Glutamatergic neuron (in vitro differentiated cells): ENCODE measurements around the gene ZNF579. TPM values are rescaled to one million over a fixed set of nuclear protein-coding genes. Genes with fewer than 3 reads are reported as not detected.
"Not testable (repeated sequence)": the region's sequence is repeated elsewhere in the genome, so short reads cannot be mapped to it uniquely, and the experiment has no call there.

Experiments used
- DNase-seq: peaks from one replicate; pipeline ENCODE4 v3.0.0; 2022
- H3K27ac Mint-ChIP-seq: one replicate; pipeline ENCODE4 v1.8.0; 2020; ENCODE audit warnings: mild to moderate bottlenecking, mixed read lengths, inconsistent platforms; ENCODE audit not compliant: unreplicated experiment
- H3K27me3 Mint-ChIP-seq: one replicate; pipeline ENCODE4 v1.8.0; 2020; ENCODE audit warnings: mild to moderate bottlenecking, moderate library complexity, mixed read lengths, inconsistent platforms; ENCODE audit not compliant: unreplicated experiment
- H3K36me3 Mint-ChIP-seq: one replicate; pipeline ENCODE4 v1.8.0; 2020; ENCODE audit warnings: mild to moderate bottlenecking, mixed read lengths, inconsistent platforms; ENCODE audit not compliant: unreplicated experiment
- H3K4me1 Mint-ChIP-seq: one replicate; pipeline ENCODE4 v1.8.0; 2020; ENCODE audit warnings: mild to moderate bottlenecking, low read depth, mixed read lengths, inconsistent platforms; ENCODE audit not compliant: unreplicated experiment
- H3K4me3 Mint-ChIP-seq: one replicate; pipeline ENCODE4 v1.8.0; 2020; ENCODE audit warnings: mild to moderate bottlenecking, mixed read lengths, inconsistent platforms; ENCODE audit not compliant: unreplicated experiment
- H3K9me3 Mint-ChIP-seq: one replicate; pipeline ENCODE4 v1.8.0; 2020; ENCODE audit warnings: mild to moderate bottlenecking, moderate library complexity, mixed read lengths, inconsistent platforms; ENCODE audit not compliant: unreplicated experiment
- CTCF ChIP-seq: fragments of 200-600 bp; sonication (generic); IDR thresholded peaks from one replicate; pipeline ENCODE4 v1.5.0; 2021; ENCODE audit not compliant: partially characterized antibody, unreplicated experiment
- total RNA-seq: library from RNA; stranded (reverse); fragmentation: NEBNext Ultra II Directional; extraction: Animal tissue kit (Norgen Biotek cat#: 25700); gene quantifications from one replicate; pipeline ENCODE4 v1.2.1, GENCODE V29; 2021; ENCODE audit not compliant: unreplicated experiment

The ZNF579 gene
- total RNA-seq, 1 donor from 2014 or later: 48.9 TPM

- DNase-seq: no peak
- peaks cover 10% of the 10 kb centered on the region for H3K9me3 Mint-ChIP-seq
- peaks cover 12% of the 10 kb centered on the region for H3K27me3 Mint-ChIP-seq
- no peak overlapping the region for H3K27ac Mint-ChIP-seq
- H3K4me1 Mint-ChIP-seq: peaks cover 8% of the 10 kb centered on the region
- no peak for TF ChIP-seq CTCF
- H3K36me3 Mint-ChIP-seq: peaks cover 5% of the 10 kb centered on the region
- no peak overlapping the region for H3K4me3 Mint-ChIP-seq
Measured at GRCh38 chr19:55590109-55590508, 9.5 kb upstream of the ZNF579 start.

- Mint-ChIP-seq H3K27me3 (peaks cover 12% of the 10 kb centered on the region), H3K36me3 (no peaks in the 10 kb centered on the region), H3K27ac (no peak overlapping the region), H3K4me1 (peaks cover 8% of the 10 kb centered on the region), H3K4me3 (no peak overlapping the region), H3K9me3 (peaks cover 9% of the 10 kb centered on the region)
- TF ChIP-seq CTCF: no peak
- no peak for DNase-seq
Measured at GRCh38 chr19:55588738-55589137, 8.1 kb upstream of the ZNF579 start.

DNA sequence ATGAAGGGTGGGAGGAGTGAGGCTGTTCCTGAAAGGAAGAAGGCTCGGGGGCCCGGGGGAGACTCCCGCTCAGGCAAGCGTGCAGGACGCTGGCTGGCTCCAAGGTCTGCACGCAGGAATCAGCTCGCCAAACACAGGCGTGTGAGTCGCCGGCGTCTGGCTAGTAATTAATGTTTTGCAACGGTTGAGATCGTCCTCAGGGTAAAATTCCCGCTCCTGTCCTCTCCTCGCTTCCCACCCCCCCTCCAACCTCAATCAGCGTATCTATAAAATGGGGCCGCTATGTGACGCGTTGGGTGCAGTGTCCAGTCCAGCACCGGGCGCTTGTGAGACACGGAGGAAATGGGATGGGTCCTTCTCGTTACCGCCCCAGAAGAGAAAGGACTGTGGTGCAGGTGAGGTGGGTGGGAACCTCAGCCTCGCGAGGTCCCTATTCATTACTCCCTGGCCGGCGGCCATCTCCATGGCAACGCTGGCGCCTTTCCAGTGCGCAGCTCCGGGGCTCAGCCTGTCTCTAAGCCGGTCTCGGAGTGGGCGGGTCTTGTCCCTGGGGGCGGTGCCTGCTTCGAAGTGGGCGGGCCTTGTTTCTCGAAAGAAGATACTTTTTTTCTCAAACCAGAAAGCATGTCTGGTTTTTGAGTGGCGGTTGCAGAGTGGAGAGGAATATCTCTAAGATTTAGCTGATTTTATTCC, 6.5 kb upstream of the ZNF579 start:
- H3K27ac Mint-ChIP-seq: peak overlapping the region; percentile 64
- H3K4me1 Mint-ChIP-seq: peaks cover 8% of the 10 kb centered on the region
- no peak for TF ChIP-seq CTCF
- H3K36me3 Mint-ChIP-seq: no peaks in the 10 kb centered on the region
- peaks cover 7% of the 10 kb centered on the region for H3K9me3 Mint-ChIP-seq
- H3K27me3 Mint-ChIP-seq: peaks cover 12% of the 10 kb centered on the region
- H3K4me3 Mint-ChIP-seq: peak overlapping the region; percentile 89
- peak; percentile 97 for DNase-seq

- peaks cover 5% of the 10 kb centered on the region for H3K27me3 Mint-ChIP-seq
- peak overlapping the region; percentile 95 for H3K27ac Mint-ChIP-seq
- TF ChIP-seq CTCF: no peak
- peaks cover 8% of the 10 kb centered on the region for H3K4me1 Mint-ChIP-seq
- peaks cover 7% of the 10 kb centered on the region for H3K9me3 Mint-ChIP-seq
- H3K36me3 Mint-ChIP-seq: no peaks in the 10 kb centered on the region
- DNase-seq: peak; percentile 92
- H3K4me3 Mint-ChIP-seq: peak overlapping the region; percentile 89
Measured at GRCh38 chr19:55585658-55586339, 5.2 kb upstream of the ZNF579 start.

- no peak overlapping the region for H3K27ac Mint-ChIP-seq
- H3K36me3 Mint-ChIP-seq: no peaks in the 10 kb centered on the region
- no peak for TF ChIP-seq CTCF
- peaks cover 8% of the 10 kb centered on the region for H3K4me1 Mint-ChIP-seq
- H3K9me3 Mint-ChIP-seq: peaks cover 11% of the 10 kb centered on the region
- peak overlapping the region; percentile 85 for H3K4me3 Mint-ChIP-seq
- DNase-seq: no peak
- H3K27me3 Mint-ChIP-seq: peaks cover 3% of the 10 kb centered on the region
Measured at GRCh38 chr19:55584871-55585270, 4.2 kb upstream of the ZNF579 start.

- not testable (repeated sequence) for H3K27ac Mint-ChIP-seq, H3K36me3 Mint-ChIP-seq, H3K4me3 Mint-ChIP-seq, H3K4me1 Mint-ChIP-seq, H3K27me3 Mint-ChIP-seq, DNase-seq
- peaks cover 15% of the 10 kb centered on the region for H3K9me3 Mint-ChIP-seq
Measured at GRCh38 chr19:55583897-55584296, 3.2 kb upstream of the ZNF579 start.

DNA sequence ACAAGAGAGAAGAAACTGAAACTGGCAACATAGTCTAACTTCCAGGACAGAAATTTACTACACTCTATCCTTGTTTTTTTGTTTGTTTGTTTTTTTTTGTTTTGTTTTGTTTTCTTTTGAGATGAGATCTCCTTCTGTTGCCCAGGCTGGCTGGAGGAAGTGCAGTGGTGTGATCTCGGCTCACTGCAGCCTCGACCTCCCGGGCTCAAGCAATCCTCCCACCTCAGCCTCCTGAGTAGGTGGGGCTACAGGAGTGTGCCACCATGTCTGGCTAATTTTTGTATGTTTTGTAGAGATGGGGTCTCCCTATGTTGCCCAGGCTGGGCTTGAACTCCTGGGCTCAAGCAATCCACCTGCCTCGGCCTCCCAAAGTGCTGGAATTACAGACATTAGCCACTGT, 1.6 kb upstream of the ZNF579 start:
- Mint-ChIP-seq H3K9me3 (peaks cover 15% of the 10 kb centered on the region), H3K4me3 (peak overlapping the region; percentile 76)
- H3K4me1 Mint-ChIP-seq, H3K36me3 Mint-ChIP-seq, H3K27ac Mint-ChIP-seq, DNase-seq, H3K27me3 Mint-ChIP-seq: not testable (repeated sequence)
